ENCODE data around the gene KLHL11. TPM values are rescaled to one million over a fixed set of nuclear protein-coding genes. Genes with fewer than 3 reads are reported as not detected.
"Not testable (repeated sequence)": the region's sequence is repeated elsewhere in the genome, so short reads cannot be mapped to it uniquely, and the experiment has no call there.

The KLHL11 gene
- total and polyA plus RNA-seq, 12 donors: 1.4 to 4.9 (median 3.4) TPM

- H3K4me3 ChIP-seq: no peak overlapping the region
- intact Hi-C loops (cut with DNase I): no loop called here
- ATAC-seq (no peak), DNase-seq (no peak)
- no peaks in the 10 kb centered on the region for H3K4me1 ChIP-seq
- peaks cover 6 to 100% (median 83%) of the 10 kb centered on the region in 9 donors for H3K36me3 ChIP-seq
- H3K27me3 ChIP-seq: no peaks in the 10 kb centered on the region
- no peak for TF ChIP-seq CTCF (IDR thresholded peaks at IDR 0.05)
- WGBS, 2 donors: 84 to 87% methylated on average over 6 of the region's 6 CpGs
- no peak overlapping the region for H3K27ac ChIP-seq
- H3K9me3 ChIP-seq: no peaks in the 10 kb centered on the region
Measured at GRCh38 chr17:41888332-41888965, 23.2 kb upstream of the KLHL11 start.

GRCh38 chr17:41885733-41886132 lies 20.5 kb upstream of the KLHL11 start:
- intact Hi-C loops (cut with DNase I): no loop called here
- H3K36me3 ChIP-seq: peaks cover 6 to 100% (median 84%) of the 10 kb centered on the region in 9 donors
- TF ChIP-seq CTCF (IDR thresholded peaks at IDR 0.05): peak in 6 of 9 donors; percentile 11 to 41 (median 25)
- DNase-seq (no peak), ATAC-seq (no peak)
- no peaks in the 10 kb centered on the region for H3K4me1 ChIP-seq
- no peaks in the 10 kb centered on the region for H3K9me3 ChIP-seq
- H3K4me3 ChIP-seq: no peak overlapping the region
- WGBS, 2 donors: 83 to 86% methylated on average over 6 of the region's 6 CpGs
- no peaks in the 10 kb centered on the region for H3K27me3 ChIP-seq
- H3K27ac ChIP-seq: no peak overlapping the region

GRCh38 chr17:41882756-41883155 lies 17.5 kb upstream of the KLHL11 start:
- intact Hi-C loops (cut with DNase I): no loop called here
- no peaks in the 10 kb centered on the region for H3K27me3 ChIP-seq
- no peak for DNase-seq
- peaks cover 6 to 100% (median 76%) of the 10 kb centered on the region in 9 donors for H3K36me3 ChIP-seq
- 88 to 95% methylated on average over 6 of the region's 6 CpGs for WGBS, 2 donors
- ATAC-seq: no peak
- no peaks in the 10 kb centered on the region for H3K9me3 ChIP-seq
- H3K27ac ChIP-seq: no peak overlapping the region
- no peaks in the 10 kb centered on the region for H3K4me1 ChIP-seq
- TF ChIP-seq CTCF (IDR thresholded peaks at IDR 0.05): no peak
- H3K4me3 ChIP-seq: no peak overlapping the region

- H3K36me3 ChIP-seq: peaks cover 0 to 92% (median 58%) of the 10 kb centered on the region in 9 donors
- H3K27me3 ChIP-seq: no peaks in the 10 kb centered on the region
- H3K27ac ChIP-seq: no peak overlapping the region
- 91 to 94% methylated on average over 4 of the region's 4 CpGs for WGBS, 2 donors
- no peak for TF ChIP-seq CTCF (IDR thresholded peaks at IDR 0.05)
- no peaks in the 10 kb centered on the region for H3K9me3 ChIP-seq
- ATAC-seq (no peak), DNase-seq (no peak)
- H3K4me1 ChIP-seq: no peaks in the 10 kb centered on the region
- intact Hi-C loops (cut with DNase I): no loop called here
- H3K4me3 ChIP-seq: no peak overlapping the region
Measured at GRCh38 chr17:41880130-41880529, 14.9 kb upstream of the KLHL11 start.

GRCh38 chr17:41874293-41874670 lies 9.1 kb upstream of the KLHL11 start:
- WGBS, 2 donors: 98% methylated on average over 6 to 9 of the region's 9 CpGs
- H3K27ac ChIP-seq, H3K4me1 ChIP-seq, ATAC-seq, H3K4me3 ChIP-seq, H3K9me3 ChIP-seq, H3K27me3 ChIP-seq, DNase-seq: not testable (repeated sequence)
- intact Hi-C loops (cut with DNase I): loop anchor here in 1 of 10 donors (5.0 kb wide), 1 partner anchor 48 kb away; no protein-coding TSS in a partner anchor
- peaks cover 0 to 92% (median 46%) of the 10 kb centered on the region in 9 donors for H3K36me3 ChIP-seq
